HepG2 (cell line): ENCODE data around the gene SPHK1. TPM values are rescaled to one million over a fixed set of nuclear protein-coding genes. Genes with fewer than 3 reads are reported as not detected.
A peak's percentile ranks its signal among the peaks of the same experiment; 100 is the strongest.

Experiments used
- CCAR2 ChIP-seq: fragments of 200-400 bp; formaldehyde crosslinking; optimal IDR thresholded peaks from 2 replicates; pipeline ENCODE3; 2018; ENCODE audit warnings: low read depth, mild to moderate bottlenecking, low read length, moderate library complexity
- MIXL1 ChIP-seq: IDR thresholded peaks from 2 replicates; pipeline ENCODE4 v1.6.1; 2016
- ZC3H4 ChIP-seq: sonication (generic); formaldehyde crosslinking; IDR thresholded peaks from 2 replicates; pipeline ENCODE4 v1.4.0; 2020; ENCODE audit warnings: missing genetic modification reagents, borderline replicate concordance
- ZNF567 ChIP-seq: sonication (generic); formaldehyde crosslinking; IDR thresholded peaks from 2 replicates; pipeline ENCODE4 v1.8.1; 2023; ENCODE audit warnings: mild to moderate bottlenecking, missing genetic modification reagents, borderline replicate concordance
- ZSCAN9 ChIP-seq: IDR thresholded peaks from 2 replicates; pipeline ENCODE4 v1.6.1; 2016; ENCODE audit warnings: borderline replicate concordance
- polyA plus RNA-seq, 8 experiments: library from polyadenylated mRNA; depleted of rRNA in 3 of 8; stranded (reverse) in 7 of 8; unstranded in 1 of 8; fragments of >200 nt; fragmentation: Illumina TruSeq in 4 of 8; extraction: Trizol in 4 of 8; gene quantifications; 2 replicates each; pipeline versions ENCODE4 v1.2.1 to v1.2.3, GENCODE V29; 2011 to 2016; ENCODE audit warnings: low read depth in 4 of 8, missing spikeins in 1 of 8, mixed read lengths in 1 of 8; ENCODE audit not compliant: insufficient read depth in 1 of 8
- total RNA-seq, 5 experiments: library from RNA; depleted of rRNA; stranded (reverse); fragments of >200 nt; fragmentation: Illumina TruSeq; extraction: Trizol; gene quantifications; 2 replicates each; pipeline ENCODE4 v1.2.3, GENCODE V29; 2016; ENCODE audit warnings: low read depth in 1 of 5
- TF ChIP-seq, protein P1 (sequence below): sonication (generic); formaldehyde crosslinking; IDR thresholded peaks from 2 replicates; pipeline ENCODE4 v1.4.0; 2020; ENCODE audit warnings: mild to moderate bottlenecking, low read depth, missing genetic modification reagents
- TF ChIP-seq, protein P2 (sequence below): sonication (generic); formaldehyde crosslinking; IDR thresholded peaks from 2 replicates; pipeline ENCODE4 v1.5.0; 2020; ENCODE audit warnings: mild to moderate bottlenecking, missing genetic modification reagents
- TF ChIP-seq, protein P3 (sequence below), 2 experiments: fragments of 450-650 bp in 1 of 2; sonication (generic) in 1 of 2; formaldehyde crosslinking in 1 of 2; IDR thresholded peaks; 2 replicates each; pipeline versions ENCODE4 v1.6.1 to v1.8.0; 2016 to 2022; ENCODE audit warnings: antibody characterized with exemption in 1 of 2, mild to moderate bottlenecking in 1 of 2, missing genetic modification reagents in 1 of 2
- TF ChIP-seq, protein P4 (sequence below): IDR thresholded peaks from 2 replicates; pipeline ENCODE4 v1.6.1; 2016; ENCODE audit warnings: missing genetic modification reagents, missing compliant biosample characterization
- TF ChIP-seq, protein P5 (sequence below): IDR thresholded peaks from 2 replicates; pipeline ENCODE4 v1.6.1; 2016; ENCODE audit warnings: missing compliant biosample characterization, missing genetic modification reagents, borderline replicate concordance
- TF ChIP-seq, protein P6 (sequence below): sonication (generic); formaldehyde crosslinking; IDR thresholded peaks from 2 replicates; pipeline ENCODE4 v1.8.0; 2023; ENCODE audit warnings: mild to moderate bottlenecking, missing genetic modification reagents

SPHK1 gene
- total and polyA plus RNA-seq, 2 of the 13 experiments (the other 11 are each of a cell fraction or from before 2014, with no cell fraction given): 129 to 160 TPM

DNA sequence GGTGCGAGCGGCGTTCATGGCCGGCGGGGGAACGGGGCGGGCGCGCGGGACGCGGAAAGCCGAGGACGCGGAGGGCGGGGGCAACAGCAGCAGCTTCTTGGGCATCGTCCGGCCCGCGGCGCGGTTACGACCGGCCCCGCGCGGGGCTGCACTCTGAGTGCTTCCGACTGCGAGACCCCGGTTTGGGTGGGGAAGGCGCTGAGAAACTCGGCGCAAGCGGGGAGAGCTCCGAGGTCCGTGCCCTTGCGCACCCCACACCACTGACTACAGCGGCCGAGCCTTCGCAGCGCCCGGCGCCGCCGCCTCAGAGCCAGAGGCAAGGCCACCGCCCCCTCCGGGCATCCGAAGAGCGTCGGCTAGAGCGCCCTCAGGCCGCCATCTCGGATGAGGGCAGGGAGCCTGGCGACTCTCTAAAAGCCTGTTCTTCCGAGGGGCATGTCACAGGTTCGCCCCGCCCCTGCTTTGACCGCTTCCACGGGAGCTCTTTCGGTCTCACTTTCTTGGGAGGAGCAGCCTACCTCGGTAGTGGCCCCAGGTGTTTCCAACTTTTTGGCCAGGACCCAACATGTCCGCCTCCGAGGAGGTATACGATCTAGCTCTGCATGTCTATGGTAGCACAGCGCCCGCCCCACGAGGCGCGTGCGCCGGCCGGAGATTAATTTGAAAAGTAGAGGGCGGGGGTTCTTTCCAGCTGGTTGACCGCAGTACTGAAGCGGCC is 30.7 kb upstream of the SPHK1 start, which contains the start of gene PRPSAP1 (continued):
- no peak; the same call in 1 of the 2 replicates for TF ChIP-seq ZC3H4
- TF ChIP-seq, protein P1, sequence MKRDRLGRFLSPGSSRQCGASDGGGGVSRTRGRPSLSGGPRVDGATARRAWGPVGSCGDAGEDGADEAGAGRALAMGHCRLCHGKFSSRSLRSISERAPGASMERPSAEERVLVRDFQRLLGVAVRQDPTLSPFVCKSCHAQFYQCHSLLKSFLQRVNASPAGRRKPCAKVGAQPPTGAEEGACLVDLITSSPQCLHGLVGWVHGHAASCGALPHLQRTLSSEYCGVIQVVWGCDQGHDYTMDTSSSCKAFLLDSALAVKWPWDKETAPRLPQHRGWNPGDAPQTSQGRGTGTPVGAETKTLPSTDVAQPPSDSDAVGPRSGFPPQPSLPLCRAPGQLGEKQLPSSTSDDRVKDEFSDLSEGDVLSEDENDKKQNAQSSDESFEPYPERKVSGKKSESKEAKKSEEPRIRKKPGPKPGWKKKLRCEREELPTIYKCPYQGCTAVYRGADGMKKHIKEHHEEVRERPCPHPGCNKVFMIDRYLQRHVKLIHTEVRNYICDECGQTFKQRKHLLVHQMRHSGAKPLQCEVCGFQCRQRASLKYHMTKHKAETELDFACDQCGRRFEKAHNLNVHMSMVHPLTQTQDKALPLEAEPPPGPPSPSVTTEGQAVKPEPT: peak; percentile 80; the same call in 1 of the 2 replicates
- TF ChIP-seq CCAR2: no peak
- TF ChIP-seq, protein P2, sequence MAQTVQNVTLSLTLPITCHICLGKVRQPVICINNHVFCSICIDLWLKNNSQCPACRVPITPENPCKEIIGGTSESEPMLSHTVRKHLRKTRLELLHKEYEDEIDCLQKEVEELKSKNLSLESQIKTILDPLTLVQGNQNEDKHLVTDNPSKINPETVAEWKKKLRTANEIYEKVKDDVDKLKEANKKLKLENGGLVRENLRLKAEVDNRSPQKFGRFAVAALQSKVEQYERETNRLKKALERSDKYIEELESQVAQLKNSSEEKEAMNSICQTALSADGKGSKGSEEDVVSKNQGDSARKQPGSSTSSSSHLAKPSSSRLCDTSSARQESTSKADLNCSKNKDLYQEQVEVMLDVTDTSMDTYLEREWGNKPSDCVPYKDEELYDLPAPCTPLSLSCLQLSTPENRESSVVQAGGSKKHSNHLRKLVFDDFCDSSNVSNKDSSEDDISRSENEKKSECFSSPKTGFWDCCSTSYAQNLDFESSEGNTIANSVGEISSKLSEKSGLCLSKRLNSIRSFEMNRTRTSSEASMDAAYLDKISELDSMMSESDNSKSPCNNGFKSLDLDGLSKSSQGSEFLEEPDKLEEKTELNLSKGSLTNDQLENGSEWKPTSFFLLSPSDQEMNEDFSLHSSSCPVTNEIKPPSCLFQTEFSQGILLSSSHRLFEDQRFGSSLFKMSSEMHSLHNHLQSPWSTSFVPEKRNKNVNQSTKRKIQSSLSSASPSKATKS (CRISPR knock-in tag): no peak
- TF ChIP-seq, protein P3, sequence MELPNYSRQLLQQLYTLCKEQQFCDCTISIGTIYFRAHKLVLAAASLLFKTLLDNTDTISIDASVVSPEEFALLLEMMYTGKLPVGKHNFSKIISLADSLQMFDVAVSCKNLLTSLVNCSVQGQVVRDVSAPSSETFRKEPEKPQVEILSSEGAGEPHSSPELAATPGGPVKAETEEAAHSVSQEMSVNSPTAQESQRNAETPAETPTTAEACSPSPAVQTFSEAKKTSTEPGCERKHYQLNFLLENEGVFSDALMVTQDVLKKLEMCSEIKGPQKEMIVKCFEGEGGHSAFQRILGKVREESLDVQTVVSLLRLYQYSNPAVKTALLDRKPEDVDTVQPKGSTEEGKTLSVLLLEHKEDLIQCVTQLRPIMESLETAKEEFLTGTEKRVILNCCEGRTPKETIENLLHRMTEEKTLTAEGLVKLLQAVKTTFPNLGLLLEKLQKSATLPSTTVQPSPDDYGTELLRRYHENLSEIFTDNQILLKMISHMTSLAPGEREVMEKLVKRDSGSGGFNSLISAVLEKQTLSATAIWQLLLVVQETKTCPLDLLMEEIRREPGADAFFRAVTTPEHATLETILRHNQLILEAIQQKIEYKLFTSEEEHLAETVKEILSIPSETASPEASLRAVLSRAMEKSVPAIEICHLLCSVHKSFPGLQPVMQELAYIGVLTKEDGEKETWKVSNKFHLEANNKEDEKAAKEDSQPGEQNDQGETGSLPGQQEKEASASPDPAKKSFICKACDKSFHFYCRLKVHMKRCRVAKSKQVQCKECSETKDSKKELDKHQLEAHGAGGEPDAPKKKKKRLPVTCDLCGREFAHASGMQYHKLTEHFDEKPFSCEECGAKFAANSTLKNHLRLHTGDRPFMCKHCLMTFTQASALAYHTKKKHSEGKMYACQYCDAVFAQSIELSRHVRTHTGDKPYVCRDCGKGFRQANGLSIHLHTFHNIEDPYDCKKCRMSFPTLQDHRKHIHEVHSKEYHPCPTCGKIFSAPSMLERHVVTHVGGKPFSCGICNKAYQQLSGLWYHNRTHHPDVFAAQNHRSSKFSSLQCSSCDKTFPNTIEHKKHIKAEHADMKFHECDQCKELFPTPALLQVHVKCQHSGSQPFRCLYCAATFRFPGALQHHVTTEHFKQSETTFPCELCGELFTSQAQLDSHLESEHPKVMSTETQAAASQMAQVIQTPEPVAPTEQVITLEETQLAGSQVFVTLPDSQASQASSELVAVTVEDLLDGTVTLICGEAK (IDR thresholded peaks at IDR 0.05): no peak
- TF ChIP-seq, protein P3 (CRISPR knock-in tag; IDR thresholded peaks at IDR 0.05): peak; percentile 77
- TF ChIP-seq, protein P4, sequence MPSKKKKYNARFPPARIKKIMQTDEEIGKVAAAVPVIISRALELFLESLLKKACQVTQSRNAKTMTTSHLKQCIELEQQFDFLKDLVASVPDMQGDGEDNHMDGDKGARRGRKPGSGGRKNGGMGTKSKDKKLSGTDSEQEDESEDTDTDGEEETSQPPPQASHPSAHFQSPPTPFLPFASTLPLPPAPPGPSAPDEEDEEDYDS (CRISPR knock-in tag): peak; percentile 91
- TF ChIP-seq, protein P5, sequence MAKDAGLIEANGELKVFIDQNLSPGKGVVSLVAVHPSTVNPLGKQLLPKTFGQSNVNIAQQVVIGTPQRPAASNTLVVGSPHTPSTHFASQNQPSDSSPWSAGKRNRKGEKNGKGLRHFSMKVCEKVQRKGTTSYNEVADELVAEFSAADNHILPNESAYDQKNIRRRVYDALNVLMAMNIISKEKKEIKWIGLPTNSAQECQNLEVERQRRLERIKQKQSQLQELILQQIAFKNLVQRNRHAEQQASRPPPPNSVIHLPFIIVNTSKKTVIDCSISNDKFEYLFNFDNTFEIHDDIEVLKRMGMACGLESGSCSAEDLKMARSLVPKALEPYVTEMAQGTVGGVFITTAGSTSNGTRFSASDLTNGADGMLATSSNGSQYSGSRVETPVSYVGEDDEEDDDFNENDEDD (CRISPR knock-in tag): peak; percentile 65; the same call in 1 of the 2 replicates
- TF ChIP-seq ZNF567 (CRISPR knock-in tag): peak; percentile 93; the same call in 1 of the 2 replicates
- TF ChIP-seq MIXL1 (CRISPR knock-in tag): no peak; the same call in none of the 2 replicates
- TF ChIP-seq, protein P6, sequence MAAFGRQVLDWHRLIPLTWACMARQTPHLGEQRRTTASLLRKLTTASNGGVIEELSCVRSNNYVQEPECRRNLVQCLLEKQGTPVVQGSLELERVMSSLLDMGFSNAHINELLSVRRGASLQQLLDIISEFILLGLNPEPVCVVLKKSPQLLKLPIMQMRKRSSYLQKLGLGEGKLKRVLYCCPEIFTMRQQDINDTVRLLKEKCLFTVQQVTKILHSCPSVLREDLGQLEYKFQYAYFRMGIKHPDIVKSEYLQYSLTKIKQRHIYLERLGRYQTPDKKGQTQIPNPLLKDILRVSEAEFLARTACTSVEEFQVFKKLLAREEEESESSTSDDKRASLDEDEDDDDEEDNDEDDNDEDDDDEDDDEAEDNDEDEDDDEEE: peak; percentile 96
- TF ChIP-seq ZSCAN9 (CRISPR knock-in tag): peak; percentile 80; the same call in 1 of the 2 replicates
